AG09319 (cell line): ENCODE data around the gene OBP2A.

Experiments used
- DNase-seq: peaks from one replicate; pipeline ENCODE4 v3.0.0-alpha.2; 2010; ENCODE audit warnings: low read depth; ENCODE audit errors: extremely low read depth
- TF ChIP-seq, protein P1 (sequence below): IDR thresholded peaks from 2 replicates; pipeline ENCODE4 v1.5.1; 2011; ENCODE audit warnings: low read depth, mild to moderate bottlenecking, inconsistent platforms, low read length, moderate library complexity

The OBP2A gene

DNA sequence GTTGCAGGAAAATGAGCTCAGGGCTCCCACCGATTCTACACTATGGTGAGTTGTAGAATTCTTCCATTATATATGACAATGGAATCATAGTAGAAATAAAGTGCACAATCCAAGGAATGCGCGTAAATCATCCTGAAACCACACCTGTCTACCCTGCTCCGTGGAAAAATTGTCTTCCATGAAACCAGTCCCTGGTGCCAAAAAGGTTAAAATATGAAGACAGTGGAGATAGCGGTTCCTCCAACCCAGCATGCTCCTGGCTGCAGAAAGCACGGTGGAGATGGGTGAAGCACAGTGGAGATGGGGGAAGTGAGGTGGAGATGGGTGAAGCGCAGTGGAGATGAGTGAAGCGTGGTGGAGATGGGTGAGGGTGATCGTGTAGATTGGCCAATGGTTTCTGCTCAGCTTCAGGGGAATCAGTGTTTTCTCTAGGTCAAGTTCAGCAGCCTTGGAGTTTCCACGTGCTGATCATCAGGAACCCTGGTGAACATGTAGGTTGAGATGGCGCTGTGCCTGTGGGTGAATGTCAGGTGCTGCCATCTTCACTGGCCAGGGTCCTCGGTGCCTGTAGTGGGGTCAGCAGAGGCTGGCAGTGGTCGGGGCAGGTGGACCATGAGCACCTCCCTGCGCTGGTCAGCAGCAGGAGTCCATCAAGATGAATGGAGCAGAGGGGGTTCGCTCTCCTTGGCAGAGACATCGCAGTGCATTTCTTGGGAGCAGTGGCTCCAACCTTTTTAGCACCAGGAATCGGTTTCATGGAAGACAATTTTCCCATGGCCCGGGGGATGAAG, 35.9 kb downstream of the OBP2A start:
- TF ChIP-seq, protein P1, sequence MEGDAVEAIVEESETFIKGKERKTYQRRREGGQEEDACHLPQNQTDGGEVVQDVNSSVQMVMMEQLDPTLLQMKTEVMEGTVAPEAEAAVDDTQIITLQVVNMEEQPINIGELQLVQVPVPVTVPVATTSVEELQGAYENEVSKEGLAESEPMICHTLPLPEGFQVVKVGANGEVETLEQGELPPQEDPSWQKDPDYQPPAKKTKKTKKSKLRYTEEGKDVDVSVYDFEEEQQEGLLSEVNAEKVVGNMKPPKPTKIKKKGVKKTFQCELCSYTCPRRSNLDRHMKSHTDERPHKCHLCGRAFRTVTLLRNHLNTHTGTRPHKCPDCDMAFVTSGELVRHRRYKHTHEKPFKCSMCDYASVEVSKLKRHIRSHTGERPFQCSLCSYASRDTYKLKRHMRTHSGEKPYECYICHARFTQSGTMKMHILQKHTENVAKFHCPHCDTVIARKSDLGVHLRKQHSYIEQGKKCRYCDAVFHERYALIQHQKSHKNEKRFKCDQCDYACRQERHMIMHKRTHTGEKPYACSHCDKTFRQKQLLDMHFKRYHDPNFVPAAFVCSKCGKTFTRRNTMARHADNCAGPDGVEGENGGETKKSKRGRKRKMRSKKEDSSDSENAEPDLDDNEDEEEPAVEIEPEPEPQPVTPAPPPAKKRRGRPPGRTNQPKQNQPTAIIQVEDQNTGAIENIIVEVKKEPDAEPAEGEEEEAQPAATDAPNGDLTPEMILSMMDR, result no peak
- DNase-seq, result no peak

DNA sequence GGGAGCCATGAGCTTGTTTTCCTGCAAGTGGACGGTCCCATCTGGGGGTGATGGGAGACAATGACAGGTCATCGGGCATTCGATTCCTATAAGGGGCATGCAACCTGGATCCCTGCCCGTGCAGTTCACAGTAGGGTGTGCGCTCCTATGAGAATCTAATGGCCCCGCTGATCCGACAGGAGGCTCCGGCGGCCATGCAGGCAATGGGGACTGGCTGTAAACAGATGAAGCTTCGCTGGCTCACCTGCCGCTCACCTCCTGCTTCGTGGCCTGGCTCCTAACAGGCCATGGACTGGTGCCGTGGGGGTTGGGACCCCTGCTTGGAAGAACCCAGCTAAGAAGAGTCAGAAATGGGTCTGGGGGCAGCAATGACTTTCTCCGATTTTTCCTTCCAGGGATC, 36.6 kb downstream of the OBP2A start:
- DNase-seq, result no peak
- TF ChIP-seq, protein P1, result no peak

DNA sequence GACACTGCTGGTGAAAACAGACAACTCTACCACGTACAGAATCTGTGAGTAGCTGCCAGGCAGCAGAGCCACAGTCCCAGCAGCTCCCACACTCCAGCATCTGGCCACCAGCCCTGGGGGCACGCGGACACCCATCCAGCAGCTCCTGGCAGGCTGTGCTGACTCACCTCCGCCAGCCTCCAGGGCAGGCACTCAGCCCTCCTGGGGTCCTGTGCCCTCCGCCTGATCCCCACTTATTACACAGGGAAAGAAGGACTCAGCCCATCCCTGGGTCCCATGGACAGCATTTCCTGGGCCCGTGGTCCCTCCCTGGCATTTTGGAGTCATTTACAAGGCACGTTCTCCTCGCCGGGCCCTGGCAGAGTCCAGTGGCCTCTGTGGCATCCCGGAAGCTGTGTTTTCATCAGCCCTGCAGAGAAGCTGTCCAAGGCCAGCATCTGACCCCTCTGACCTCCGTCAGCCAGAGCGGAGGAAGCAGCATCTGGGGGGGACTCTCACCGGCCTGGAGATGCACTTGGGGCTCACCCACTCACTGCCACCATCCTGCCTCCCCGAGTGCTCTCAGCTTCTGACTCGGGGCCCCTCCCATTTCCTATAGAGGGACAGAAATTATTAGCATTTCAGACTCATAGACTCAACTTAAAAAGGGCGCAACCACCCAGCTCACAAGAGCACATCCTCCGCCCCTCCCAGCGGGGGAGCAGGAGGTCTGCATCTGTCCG, 37.2 kb downstream of the OBP2A start:
- no peak for DNase-seq
- TF ChIP-seq, protein P1, result no peak

DNA sequence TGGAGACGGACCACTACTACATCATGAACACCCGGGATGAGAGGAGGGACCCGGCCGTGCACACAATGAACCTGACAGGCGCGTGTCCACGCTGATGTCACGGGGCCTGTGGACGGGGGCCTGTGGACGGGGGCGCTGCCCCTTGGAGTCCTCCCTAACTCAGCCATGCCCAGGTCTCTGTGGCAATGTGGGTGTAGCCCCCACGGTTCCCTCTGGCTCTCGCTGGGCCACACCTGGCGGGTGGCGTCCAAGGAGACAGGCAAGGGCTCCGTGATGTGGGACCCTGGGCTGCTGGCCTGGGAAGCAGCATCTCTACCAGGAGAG, 37.7 kb downstream of the OBP2A start:
- TF ChIP-seq, protein P1, result no peak
- DNase-seq, result no peak

DNA sequence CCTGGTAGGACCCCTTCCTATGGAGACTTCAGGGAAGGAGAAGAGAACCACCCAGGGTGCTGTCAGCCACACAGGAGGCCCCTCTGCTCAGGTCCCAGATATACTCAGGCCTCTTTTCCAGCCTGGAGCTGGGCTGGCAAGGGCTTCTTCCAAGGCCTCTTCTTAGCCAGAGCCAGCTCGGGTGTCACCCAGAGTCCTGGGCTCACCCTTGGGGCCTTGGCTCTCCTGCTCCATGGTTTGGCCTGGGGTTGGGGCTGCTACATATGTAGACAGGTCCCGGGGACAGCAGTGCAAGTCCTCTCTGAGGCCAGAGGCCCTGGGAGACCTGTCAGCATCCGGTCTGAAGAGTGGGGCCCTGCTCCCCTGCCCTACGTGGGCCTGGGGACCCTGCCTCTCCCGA, 38.4 kb downstream of the OBP2A start:
- TF ChIP-seq, protein P1, result no peak
- DNase-seq, result no peak

DNA sequence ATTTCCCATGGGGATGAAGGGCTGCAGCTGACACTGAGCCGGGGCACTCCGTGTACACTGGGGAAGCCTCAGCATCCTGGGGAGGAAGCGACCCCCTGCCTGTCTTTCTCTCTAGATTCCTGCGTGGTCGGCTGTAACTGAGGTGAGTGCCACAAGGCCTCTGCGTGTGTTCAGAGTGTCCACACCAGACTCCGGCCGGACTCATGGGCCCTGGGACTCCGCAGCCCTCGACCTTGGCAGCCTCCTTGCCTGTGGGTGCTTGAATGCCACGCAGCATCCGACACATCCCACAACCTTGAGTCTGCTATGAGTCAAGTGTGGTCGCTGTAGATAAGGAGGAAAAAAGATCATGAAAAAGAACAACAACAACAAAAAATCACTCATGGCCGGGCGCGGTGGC, 39.0 kb downstream of the OBP2A start:
- TF ChIP-seq, protein P1, result no peak
- no peak for DNase-seq

DNA sequence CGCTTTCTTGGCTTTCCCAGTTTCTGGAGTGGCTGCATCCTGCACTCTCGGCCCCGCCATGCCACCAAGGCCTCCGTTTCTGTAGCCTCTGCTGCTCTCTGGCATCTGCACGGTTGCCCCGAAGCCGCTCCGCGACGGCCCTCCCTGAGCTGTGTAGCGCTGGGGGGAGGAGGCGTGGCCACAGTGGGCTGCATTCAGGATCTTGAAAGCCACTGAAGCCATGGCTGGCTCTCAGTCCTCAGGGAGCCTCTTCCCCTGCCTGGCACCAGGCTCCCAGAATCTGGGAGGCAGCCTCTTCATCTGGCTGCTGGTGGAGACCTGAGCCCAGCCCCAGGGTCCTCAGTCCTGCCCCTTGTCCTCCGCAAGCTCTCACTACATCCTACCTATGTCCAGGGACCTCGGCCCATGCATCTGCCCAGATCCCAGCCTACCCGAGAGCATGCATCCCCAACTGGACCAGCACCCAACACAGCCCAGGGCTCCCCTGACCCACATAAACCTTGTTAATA, 40.7 kb downstream of the OBP2A start:
- no peak for DNase-seq
- TF ChIP-seq, protein P1, result no peak
